Activated T-cell treated with anti-CD3 and anti-CD28 coated beads for 24 hours (primary cell): ENCODE data around the gene PFKFB2.

Source experiments
- DNase-seq: peaks from one replicate; pipeline ENCODE4 v3.0.0-alpha.2; 2020; ENCODE audit warnings: low read depth

PFKFB2 gene

GRCh38 chr1:207052911-207053769 is at the start of gene PFKFB2:
PFKFB2 (plus strand) TSS chr1:207053275; CDS start chr1:207054718, 1,443 bp downstream.
- DNase-seq = peak; percentile 89

- DNase-seq = peak; percentile 5
Measured at GRCh38 chr1:207004931-207005830, 47.9 kb upstream of the PFKFB2 start.

GRCh38 chr1:207006083-207006482 is 47.0 kb upstream of the PFKFB2 start:
- DNase-seq = no peak

- no peak for DNase-seq
Measured at GRCh38 chr1:207006914-207007313, 46.2 kb upstream of the PFKFB2 start.

GRCh38 chr1:207007352-207008033 is 45.6 kb upstream of the PFKFB2 start:
- DNase-seq = no peak

DNA sequence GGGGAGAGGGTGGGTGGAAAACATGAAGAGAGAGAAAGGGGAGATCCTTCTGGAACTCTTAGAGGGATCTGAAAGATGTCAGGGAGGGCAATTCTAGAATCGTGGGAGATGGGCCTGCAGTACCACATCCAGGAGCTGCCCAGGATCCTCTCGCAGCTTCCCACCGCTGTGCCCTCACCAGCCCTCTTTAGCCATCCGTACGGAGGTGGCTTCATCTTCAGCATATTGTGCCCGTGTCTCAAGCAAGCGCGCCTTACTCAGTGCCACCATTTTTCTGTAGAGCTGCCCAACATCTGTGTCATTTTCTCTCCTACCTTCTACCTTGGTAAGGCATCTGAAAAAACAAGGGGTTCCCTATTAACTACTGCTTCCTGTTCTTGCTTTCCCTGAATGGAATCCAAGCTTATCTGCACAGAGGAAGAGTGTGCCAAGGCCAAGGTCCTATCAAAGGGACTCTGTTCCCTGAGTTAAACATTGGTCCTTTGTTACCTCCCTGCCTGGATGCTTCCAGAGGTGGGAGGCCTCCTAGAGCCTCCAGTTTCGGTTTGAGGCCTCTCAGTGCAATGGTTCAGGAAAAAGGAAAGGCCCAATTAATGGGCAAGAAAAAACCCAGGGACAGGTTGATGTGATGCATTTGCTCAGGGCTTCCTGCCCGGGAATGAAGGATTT is 43.8 kb upstream of the PFKFB2 start:
- DNase-seq = no peak

DNA sequence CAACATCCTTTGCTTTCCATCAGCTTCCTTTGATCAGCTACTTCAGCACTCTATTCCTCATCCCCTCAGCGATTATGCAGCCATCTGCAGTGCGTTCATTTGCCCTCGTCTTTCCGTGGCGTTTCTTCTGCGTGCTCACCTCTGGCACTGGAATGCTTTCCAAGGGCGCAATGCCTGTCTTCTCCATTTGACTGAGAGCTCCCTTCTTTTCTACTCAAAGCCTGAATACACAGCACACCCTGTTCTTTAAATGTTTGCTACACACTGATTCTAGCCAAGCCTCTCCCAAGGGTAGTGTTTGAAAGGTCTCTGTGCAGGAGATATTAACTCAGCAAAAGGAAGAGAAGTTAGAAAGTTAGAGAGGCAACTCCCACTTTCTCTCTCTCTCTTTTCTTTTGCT is 43.1 kb upstream of the PFKFB2 start:
- DNase-seq = no peak

DNA sequence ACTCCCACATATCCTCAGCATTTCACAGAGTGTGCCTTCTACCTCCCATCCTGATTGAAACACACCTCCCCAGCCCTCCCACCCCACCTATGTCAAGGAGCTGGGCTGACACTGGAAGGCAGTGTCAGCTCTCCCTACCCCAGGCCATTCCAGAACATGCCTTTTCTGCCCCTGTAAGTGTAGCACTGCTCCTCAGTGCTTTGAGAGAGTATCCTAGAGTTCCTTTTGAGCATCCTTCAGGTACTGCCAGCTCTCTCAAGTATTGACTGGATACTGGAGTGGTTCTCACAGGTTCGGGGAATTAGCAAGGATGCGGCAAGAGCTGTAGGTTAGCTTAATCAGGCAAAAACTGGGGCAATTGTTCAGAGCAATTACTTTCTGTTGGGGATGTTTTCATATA is 42.3 kb upstream of the PFKFB2 start:
- no peak for DNase-seq

DNA sequence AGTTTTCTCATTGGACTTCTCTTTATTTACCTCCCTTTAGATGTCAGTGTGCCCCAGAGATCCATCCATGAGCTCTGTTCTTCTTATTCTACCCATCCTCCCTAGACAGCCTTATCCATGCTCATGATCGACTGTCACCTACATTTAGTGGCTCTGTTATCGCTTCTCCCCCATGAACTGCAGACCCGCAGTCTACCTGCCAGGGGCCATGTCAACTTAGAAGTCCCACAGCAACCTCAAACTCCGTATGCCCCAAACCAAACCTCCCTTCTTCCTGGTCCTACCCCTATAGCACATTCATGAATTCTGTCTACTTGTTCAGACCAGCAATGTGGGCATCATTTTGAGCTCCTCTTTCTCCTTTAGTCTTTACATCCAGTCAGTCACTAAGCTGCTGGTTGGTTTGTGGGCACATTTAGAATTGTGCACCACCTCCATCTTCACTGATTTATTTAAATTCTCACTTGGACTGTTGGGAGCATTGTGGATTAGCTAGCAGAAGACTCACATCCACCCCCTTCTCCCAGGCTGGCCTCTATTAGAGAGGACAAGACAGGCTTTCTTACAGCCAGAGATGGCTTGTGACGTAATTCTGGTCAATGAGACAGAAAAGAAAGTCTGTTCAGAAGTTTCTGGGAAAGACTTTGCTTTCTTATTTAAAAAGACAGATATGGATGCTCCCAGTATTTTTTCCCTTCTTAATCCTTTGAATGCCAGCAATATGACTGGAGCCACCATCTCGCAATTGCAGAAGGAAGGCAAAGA is 39.6 kb upstream of the PFKFB2 start:
- DNase-seq = no peak

DNA sequence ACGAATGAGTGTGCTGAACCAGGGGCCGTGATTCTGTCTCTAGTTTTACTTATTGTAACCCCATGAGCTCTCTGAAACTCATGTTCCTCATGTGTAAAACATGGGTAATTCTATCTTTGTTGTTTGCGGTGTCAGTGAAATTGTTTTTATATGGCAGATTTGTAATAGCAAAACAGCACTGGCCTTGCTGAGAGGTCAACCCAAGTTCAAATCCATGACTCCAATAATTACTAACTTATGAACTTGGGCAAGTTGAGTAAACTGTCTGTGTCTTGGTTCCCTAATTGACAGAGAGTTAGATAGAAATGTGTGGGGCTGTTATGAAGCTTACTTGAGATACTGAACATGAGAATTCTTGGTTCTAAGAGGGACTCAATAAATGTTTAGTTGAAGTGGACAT is 38.3 kb upstream of the PFKFB2 start:
- no peak for DNase-seq

GRCh38 chr1:207015791-207016190 is 37.3 kb upstream of the PFKFB2 start:
- DNase-seq = no peak

DNA sequence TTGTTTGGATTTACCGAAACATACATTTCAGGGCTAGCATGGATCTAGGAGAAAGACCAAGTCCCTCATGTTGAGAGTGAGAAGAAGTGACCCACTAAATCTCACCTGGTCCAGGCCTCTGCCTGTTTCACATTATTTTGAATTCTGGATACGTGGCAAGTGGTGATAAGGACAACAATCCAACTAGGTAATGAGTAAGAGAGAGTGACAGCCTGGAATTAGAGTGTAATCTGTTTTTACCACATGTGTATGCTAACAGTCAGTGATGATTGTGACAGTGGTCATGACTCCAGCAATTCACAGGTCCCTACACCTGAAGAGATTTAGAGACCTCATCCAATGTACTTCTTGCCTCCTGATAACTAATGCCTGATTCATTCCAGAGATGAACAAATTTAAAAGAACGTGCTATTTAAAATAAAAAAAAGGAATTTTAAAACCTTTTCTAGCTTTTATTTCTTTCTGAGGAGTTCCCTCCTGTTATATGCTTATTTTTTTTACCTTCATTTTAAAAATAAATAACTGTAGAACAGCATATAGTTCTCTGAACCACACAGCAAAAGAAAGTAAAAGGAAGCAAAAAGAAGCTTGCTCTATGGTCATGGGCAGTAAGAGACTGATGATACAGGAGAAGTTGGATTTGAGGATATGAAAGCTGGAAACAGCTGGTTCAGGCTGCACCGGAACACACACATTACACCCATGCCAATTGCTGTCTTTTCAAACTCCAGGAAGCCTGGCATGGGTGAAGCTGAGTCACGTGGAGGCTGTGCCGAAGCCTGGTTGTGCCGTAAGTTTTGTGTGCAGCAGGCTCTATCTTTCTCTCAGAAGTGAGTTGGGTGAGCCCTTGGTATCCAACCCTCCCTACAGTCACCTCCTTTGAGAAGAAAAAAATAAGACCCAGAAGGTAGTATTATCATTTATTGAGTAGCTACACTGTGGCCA is 35.2 kb upstream of the PFKFB2 start:
- DNase-seq = no peak

- no peak for DNase-seq
Measured at GRCh38 chr1:207018707-207019106, 34.4 kb upstream of the PFKFB2 start.

DNA sequence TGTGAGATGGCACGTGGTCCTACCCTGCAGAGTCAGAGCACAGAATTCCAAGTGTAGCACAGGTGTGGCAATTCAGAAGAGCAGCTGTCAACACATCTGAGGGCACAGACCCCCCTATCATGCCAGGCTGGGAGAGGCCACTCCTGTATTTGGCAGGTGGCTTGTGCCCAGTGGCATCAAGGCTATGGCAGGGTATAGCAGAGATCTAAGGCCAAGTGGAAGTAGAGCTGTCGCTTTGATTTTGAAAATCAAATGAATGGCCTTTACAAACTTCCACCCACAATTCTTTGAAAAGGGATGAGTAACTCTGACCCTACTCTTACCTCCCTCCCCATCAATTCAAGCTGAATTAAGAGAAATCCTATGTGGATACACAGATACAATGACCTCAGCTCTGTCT is 33.9 kb upstream of the PFKFB2 start:
- no peak for DNase-seq

DNA sequence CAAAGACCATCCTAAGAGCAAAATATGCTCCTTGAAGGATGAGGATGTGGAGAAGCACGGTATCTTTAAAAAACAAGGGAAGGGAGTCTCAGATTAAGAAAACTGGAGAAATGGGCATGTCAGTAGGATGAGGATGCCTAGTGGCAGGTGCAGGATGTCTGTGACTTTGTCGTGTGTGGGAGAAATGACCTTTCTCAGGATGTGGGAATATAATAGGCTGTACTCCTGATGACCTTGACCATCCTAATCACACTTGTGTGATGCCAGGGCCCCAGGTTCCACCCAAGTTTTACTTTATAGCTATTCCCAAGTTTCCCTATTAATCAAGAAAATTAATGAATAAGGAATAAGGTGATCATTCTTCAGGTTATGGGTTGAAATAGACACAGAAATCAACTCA is 33.4 kb upstream of the PFKFB2 start:
- no peak for DNase-seq

- no peak for DNase-seq
Measured at GRCh38 chr1:207020065-207020708, 32.9 kb upstream of the PFKFB2 start.

GRCh38 chr1:207020709-207021107 is 32.4 kb upstream of the PFKFB2 start:
- DNase-seq = no peak

DNA sequence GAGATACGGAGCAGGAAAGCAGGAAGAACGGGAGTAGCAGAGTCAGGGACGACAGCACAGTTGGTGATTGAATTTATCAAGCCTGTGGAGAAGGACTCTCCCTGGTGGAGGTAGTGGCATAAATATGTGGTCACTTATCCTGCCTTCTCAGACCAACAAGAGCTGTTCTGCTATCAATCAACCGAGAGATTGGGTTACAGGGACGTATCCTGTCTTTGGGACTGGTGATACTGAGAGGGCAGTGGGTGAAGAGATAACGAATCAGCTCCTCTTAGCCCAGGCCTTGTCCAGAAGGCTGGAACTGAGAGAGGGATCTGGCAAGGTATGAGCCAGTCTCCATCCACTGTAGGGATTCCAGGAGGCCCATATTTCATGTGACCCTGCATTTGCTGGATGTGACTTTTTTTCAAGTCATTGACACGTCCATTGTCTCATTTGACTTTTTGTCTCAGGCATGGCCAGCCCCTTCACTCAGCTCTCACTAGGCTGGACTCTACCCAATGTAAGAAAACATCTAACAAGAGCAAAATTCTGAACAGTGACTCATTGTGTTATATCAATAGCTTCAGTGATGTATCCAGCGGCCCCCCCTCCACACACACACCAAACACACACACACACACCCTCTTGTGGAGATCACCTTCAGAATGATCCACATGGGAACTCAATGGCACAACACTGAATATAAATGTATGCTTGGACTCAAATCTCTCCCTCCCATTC is 31.8 kb upstream of the PFKFB2 start:
- DNase-seq = no peak
